Erythroblast (primary cell): ENCODE results near the gene TUBB2A.

Source experiments
- GATA1 ChIP-seq: IDR thresholded peaks from 2 replicates; pipeline ENCODE4 v1.6.1; 2011; ENCODE audit warnings: low read depth, mild to moderate bottlenecking, control low read depth, low read length, moderate library complexity
- POLR2A ChIP-seq: IDR thresholded peaks from 2 replicates; pipeline ENCODE4 v1.6.1; 2011; ENCODE audit warnings: mild to moderate bottlenecking, low read length

GRCh38 chr6:3205913-3206312 lies 48.6 kb upstream of the TUBB2A start:
- TF ChIP-seq POLR2A: no peak
- TF ChIP-seq GATA1: no peak
